Upper lobe of left lung (tissue), 6 donors: ENCODE measurements around the gene OLFML1. TPM values are rescaled to one million over a fixed set of nuclear protein-coding genes. Genes with fewer than 3 reads are reported as not detected.
A peak's percentile ranks its signal among the peaks of the same experiment; 100 is the strongest.

Experiments used
- ATAC-seq, 2 donors: fragments of 200-7000 bp; cut with Tn5 transposase; one replicate each; pipeline ENCODE4 v1.9.1; 2022; ENCODE audit warnings: mild to moderate bottlenecking in 2 of 2, moderate library complexity in 2 of 2; ENCODE audit not compliant: low FRiP score in 2 of 2
- DNase-seq, 2 donors: peaks; one replicate each; pipeline ENCODE4 v3.0.0-alpha.2; 2019 to 2020
- H3K27ac ChIP-seq, 4 donors: fragments of 200-600 bp; sonication (generic); one replicate each; pipeline ENCODE4 v1.5.1; 2016 to 2019
- H3K27me3 ChIP-seq, 4 donors: fragments of 200-600 bp; sonication (generic); one replicate each; pipeline ENCODE4 v1.5.1; 2017 to 2019
- H3K36me3 ChIP-seq, 4 donors: fragments of 200-600 bp; sonication (generic); one replicate each; pipeline ENCODE4 v1.5.1; 2016 to 2019
- H3K4me1 ChIP-seq, 4 donors: fragments of 200-600 bp; sonication (generic); one replicate each; pipeline ENCODE4 v1.5.1; 2018 to 2019
- H3K4me3 ChIP-seq, 4 donors: fragments of 200-600 bp; sonication (generic); one replicate each; pipeline ENCODE4 v1.5.1; 2017 to 2019; ENCODE audit warnings: mild to moderate bottlenecking in 2 of 4, moderate library complexity in 1 of 4
- H3K9me3 ChIP-seq, 4 donors: fragments of 200-600 bp; sonication (generic); one replicate each; pipeline ENCODE4 v1.5.1; 2018 to 2019
- CTCF ChIP-seq, 6 experiments: fragments of 450-650 bp in 4 of 6; fragments of 200-600 bp in 2 of 6; sonication (generic) in 2 of 6; IDR thresholded peaks; one replicate each; pipeline ENCODE4 v1.5.1; 2016 to 2019; ENCODE audit warnings: antibody characterized with exemption in 6 of 6
- EP300 ChIP-seq, 4 donors: sonication (generic); formaldehyde crosslinking; IDR thresholded peaks; one replicate each; pipeline ENCODE4 v1.5.1; 2017; ENCODE audit warnings: antibody characterized with exemption in 4 of 4, control low read depth in 2 of 4
- POLR2A ChIP-seq, 4 donors: fragments of 450-650 bp; IDR thresholded peaks; one replicate each; pipeline ENCODE4 v1.5.1; 2016 to 2017; ENCODE audit warnings: antibody characterized with exemption in 4 of 4, mild to moderate bottlenecking in 2 of 4
- POLR2AphosphoS5 ChIP-seq, 2 donors: sonication (generic); formaldehyde crosslinking; IDR thresholded peaks; one replicate each; pipeline ENCODE4 v1.5.1; 2017; ENCODE audit warnings: antibody characterized with exemption in 2 of 2
- WGBS, 2 donors: methylation state at CpG; one replicate each; pipeline ENCODE4 v1.1.5; 2017 to 2018; 5-methylcytosine and 5-hydroxymethylcytosine counted together
- total RNA-seq, 6 donors: library from RNA; depleted of rRNA in 4 of 6; stranded (reverse); fragments of >200 nt in 4 of 6; gene quantifications; one replicate each; pipeline versions ENCODE4 v1.1.0 to v1.2.1, GENCODE V29; 2016 to 2021
- donor health status: DM: no; HTN: no; CAD: no; lungs with moderate emphysema.
- donor health status: DM: no; HTN: yes; CAD: no; lungs with severe emphysema.

Gene OLFML1
- total RNA-seq, 6 donors from 2014 or later = 1.6 to 34.2 (median 4.6) TPM

GRCh38 chr11:7532405-7533145 is 47.3 kb downstream of the OLFML1 start:
- no peaks in the 10 kb centered on the region for H3K9me3 ChIP-seq
- DNase-seq = no peak
- H3K4me1 ChIP-seq = peaks cover 0 to 19% (median 3%) of the 10 kb centered on the region in 4 donors
- no peak for TF ChIP-seq EP300 (IDR thresholded peaks at IDR 0.05)
- TF ChIP-seq POLR2AphosphoS5 (IDR thresholded peaks at IDR 0.05) = no peak
- TF ChIP-seq POLR2A (IDR thresholded peaks at IDR 0.05) = no peak
- no peak for TF ChIP-seq CTCF (IDR thresholded peaks at IDR 0.05)
- ATAC-seq = no peak
- H3K27ac ChIP-seq = no peak overlapping the region
- H3K27me3 ChIP-seq = no peaks in the 10 kb centered on the region
- no peaks in the 10 kb centered on the region for H3K36me3 ChIP-seq
- WGBS, 2 donors = 87 to 89% methylated on average over 5 to 7 of the region's 8 CpGs
- no peak overlapping the region for H3K4me3 ChIP-seq

DNA sequence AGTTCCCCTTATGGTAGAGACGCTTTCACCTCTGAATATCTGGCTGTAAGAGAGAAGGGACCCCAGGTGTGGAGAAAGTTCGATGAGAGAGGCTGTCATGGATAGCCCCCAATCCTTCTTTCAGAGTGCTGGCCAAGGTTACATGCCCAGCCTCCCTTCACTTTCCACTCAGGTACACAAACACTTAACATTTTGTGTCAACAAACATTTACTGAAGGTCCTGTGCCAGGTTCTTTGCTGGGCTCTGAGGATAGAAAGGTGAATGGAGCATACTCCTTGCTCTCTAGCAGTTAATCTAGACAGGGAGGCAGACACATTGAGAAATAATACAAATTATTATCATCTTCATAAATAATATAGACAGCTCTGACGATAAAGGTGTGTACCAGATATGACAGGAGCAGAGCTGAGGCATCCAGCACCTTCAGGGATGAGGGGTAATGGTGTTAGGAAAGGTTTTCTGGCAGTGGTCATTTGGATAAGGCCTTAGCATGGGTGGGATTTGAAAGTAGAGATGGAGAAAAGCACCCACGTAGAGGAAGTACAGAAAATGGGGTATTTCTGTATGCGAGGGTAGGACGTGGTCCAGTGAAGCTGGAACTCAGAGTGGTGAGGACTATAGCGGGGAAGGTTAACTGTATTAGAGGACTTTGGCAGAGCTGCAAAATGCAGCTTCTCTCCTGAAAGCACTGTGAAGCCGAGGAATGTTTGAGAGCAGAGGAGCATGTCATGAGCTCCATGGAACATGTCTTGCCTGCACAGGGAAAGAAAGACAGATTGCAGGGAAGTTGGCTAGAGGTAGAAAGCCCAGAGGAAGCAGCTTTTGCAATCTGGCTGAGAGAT is 48.1 kb downstream of the OLFML1 start:
- Histone ChIP-seq H3K9me3 (no peaks in the 10 kb centered on the region), H3K36me3 (no peaks in the 10 kb centered on the region), H3K27me3 (no peaks in the 10 kb centered on the region), H3K27ac (no peak overlapping the region), H3K4me1 (peaks cover 0 to 19% (median 3%) of the 10 kb centered on the region in 4 donors), H3K4me3 (no peak overlapping the region)
- TF ChIP-seq POLR2A (IDR thresholded peaks at IDR 0.05) = no peak
- DNase-seq (no peak), ATAC-seq (no peak)
- 79 to 83% methylated on average over 8 of the region's 8 CpGs for WGBS, 2 donors

DNA sequence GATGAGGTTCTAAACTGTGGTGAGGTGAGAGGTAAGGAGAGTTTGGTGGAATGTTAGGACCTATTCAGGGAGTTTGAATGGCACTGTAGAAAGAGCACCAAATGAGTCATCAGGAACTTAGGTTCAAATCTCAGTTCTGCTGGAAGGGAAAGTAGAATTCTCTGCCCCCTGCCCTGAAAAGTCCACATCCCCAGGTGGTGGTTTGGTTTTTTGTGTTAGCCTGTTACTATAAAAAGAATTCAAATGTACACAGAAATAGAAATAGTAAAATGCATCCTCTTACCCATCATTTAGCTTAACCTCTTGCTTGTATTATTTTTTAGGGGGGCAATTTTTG is 48.7 kb downstream of the OLFML1 start:
- Histone ChIP-seq H3K36me3 (no peaks in the 10 kb centered on the region), H3K9me3 (no peaks in the 10 kb centered on the region), H3K4me1 (peaks cover 0 to 19% (median 3%) of the 10 kb centered on the region in 4 donors), H3K27me3 (no peaks in the 10 kb centered on the region), H3K27ac (no peak overlapping the region), H3K4me3 (no peak overlapping the region)
- DNase-seq = no peak
- TF ChIP-seq CTCF (IDR thresholded peaks at IDR 0.05) (no peak), POLR2AphosphoS5 (IDR thresholded peaks at IDR 0.05) (no peak)
- ATAC-seq = no peak

- Histone ChIP-seq H3K27me3 (no peaks in the 10 kb centered on the region), H3K36me3 (no peaks in the 10 kb centered on the region), H3K27ac (no peak overlapping the region), H3K4me1 (peaks cover 0 to 14% (median 2%) of the 10 kb centered on the region in 4 donors), H3K9me3 (no peaks in the 10 kb centered on the region), H3K4me3 (no peak overlapping the region)
- TF ChIP-seq CTCF (IDR thresholded peaks at IDR 0.05) (peak in 1 of 6 experiments; percentile 12), POLR2AphosphoS5 (IDR thresholded peaks at IDR 0.05) (no peak)
- ATAC-seq = peak; percentile 20 to 57
- no peak for DNase-seq
- WGBS, 2 donors = 17 to 31% methylated on average over 8 of the region's 8 CpGs
Observed at GRCh38 chr11:7536100-7536499, 50.8 kb downstream of the OLFML1 start.

DNA sequence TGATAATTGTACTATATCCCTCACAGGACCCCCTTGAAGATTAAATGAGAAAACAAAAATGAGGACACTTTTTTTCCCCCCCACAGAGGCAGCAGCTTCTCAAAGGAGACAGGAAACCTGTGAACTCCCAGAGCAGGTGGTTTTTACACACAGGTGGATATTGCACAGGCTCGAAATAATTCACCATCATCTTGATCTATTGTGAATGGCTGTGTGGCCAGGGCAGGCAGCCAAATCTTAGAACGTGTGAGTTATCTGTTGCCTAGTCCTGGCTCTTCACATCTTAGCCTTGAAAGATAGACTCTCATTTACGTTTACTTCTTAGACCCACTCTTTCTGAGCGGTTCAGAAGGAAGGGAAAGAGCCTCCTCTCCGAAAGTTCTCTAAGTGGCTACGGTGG is 52.0 kb downstream of the OLFML1 start:
- 75 to 78% methylated on average over 6 of the region's 6 CpGs for WGBS, 2 donors
- Histone ChIP-seq H3K4me1 (peaks cover 0 to 10% (median 2%) of the 10 kb centered on the region in 4 donors), H3K9me3 (no peaks in the 10 kb centered on the region), H3K36me3 (no peaks in the 10 kb centered on the region), H3K4me3 (no peak overlapping the region), H3K27ac (no peak overlapping the region), H3K27me3 (no peaks in the 10 kb centered on the region)
- no peak for DNase-seq
- no peak for ATAC-seq
- TF ChIP-seq CTCF (IDR thresholded peaks at IDR 0.05) = no peak
- TF ChIP-seq EP300 (IDR thresholded peaks at IDR 0.05) = no peak
- TF ChIP-seq POLR2A (IDR thresholded peaks at IDR 0.05) = no peak
- TF ChIP-seq POLR2AphosphoS5 (IDR thresholded peaks at IDR 0.05) = no peak
